HFF-Myc (cell line): ENCODE results near the gene RNF31.

Experiments used
- DNase-seq: peaks from one replicate; pipeline ENCODE4 v3.0.0-alpha.2; 2011; ENCODE audit warnings: low read depth; ENCODE audit errors: extremely low read depth
- H3K4me3 ChIP-seq: replicated peaks from 2 replicates; pipeline ENCODE4 v1.5.1; 2011; ENCODE audit warnings: low read depth, mild to moderate bottlenecking, control low read depth, low read length
- TF ChIP-seq, protein P1 (sequence below): IDR thresholded peaks from 2 replicates; pipeline ENCODE4 v1.5.1; 2012; ENCODE audit warnings: mild to moderate bottlenecking, low read depth, low read length, control low read depth; ENCODE audit errors: missing control alignments

The RNF31 gene

DNA sequence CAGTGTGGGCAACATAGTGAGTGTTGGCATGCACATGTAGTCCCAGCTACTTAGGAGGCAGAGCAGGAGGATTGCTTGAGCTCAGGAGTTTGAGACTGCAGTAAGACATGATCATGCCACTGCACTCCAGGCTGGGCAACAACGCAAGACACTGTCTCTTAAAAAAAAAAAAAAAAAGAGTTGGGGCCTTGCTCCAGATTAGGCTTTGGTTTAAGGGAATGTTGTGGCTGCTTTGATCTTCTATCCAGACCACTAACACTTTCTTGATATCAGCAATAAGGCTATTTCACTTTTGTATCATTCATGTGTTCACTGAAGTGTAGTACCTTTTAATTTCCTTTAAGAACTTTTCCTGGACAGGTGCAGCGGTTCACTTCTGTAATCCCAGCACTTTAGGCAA, 19.6 kb upstream of the RNF31 start:
- no peak for DNase-seq
- TF ChIP-seq, protein P1, sequence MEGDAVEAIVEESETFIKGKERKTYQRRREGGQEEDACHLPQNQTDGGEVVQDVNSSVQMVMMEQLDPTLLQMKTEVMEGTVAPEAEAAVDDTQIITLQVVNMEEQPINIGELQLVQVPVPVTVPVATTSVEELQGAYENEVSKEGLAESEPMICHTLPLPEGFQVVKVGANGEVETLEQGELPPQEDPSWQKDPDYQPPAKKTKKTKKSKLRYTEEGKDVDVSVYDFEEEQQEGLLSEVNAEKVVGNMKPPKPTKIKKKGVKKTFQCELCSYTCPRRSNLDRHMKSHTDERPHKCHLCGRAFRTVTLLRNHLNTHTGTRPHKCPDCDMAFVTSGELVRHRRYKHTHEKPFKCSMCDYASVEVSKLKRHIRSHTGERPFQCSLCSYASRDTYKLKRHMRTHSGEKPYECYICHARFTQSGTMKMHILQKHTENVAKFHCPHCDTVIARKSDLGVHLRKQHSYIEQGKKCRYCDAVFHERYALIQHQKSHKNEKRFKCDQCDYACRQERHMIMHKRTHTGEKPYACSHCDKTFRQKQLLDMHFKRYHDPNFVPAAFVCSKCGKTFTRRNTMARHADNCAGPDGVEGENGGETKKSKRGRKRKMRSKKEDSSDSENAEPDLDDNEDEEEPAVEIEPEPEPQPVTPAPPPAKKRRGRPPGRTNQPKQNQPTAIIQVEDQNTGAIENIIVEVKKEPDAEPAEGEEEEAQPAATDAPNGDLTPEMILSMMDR, result no peak

DNA sequence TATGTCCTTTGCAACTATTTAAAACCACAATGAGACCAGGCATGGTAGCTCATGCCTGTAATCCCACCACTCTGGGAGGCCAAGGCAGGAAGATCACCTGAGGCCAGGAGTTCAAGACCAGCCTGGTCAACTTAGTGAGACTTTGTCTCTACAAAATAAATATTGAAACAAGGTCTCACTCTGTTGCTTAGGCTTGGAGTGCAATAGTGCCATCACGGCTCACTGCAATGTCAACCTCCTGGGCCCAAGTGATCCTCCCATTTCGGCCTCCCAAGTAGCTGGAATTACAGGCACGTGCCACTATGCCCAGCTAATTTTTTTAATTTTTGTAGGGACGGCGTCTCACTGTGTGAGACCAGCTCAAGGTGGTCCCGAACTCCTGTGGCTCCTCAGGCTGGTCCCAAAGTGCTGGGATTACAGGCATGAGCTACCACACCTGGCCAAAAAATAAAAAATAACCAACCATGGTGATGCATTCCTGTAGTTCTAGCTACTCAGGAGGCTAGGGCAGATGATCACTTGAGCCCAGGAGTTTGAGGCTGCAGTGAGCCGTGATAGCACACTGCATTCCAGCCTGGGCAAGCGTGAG, 17.8 kb upstream of the RNF31 start:
- TF ChIP-seq, protein P1, result no peak
- DNase-seq, result no peak
- H3K4me3 ChIP-seq, result no peak overlapping the region

More for the DNA sequence above, 19.6 kb upstream of the RNF31 start:
- H3K4me3 ChIP-seq, result no peak overlapping the region

DNA sequence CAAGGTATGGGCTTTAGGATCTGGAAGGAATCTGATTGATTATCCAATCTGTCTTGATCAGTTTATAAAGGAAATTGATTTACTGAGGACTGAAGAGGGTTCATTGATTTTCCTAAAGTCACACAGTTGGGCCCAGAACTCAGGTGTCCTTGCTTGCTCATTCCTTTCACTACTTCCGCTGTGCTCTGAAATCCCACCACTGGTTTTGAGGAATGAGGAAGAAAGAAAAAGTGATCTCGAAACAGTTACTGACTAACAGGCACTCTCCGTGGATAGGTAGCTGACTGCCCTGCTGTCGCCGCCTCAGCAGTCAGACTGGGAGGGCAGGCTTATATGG, 16.9 kb upstream of the RNF31 start, which contains the start of gene FITM1:
Gene FITM1, plus strand, starts transcription at position 280 of the 337 bp plus-strand sequence. CDS start 905 bp downstream, outside the sequence.
- H3K4me3 ChIP-seq, result no peak within 1 kb of the TSS
- DNase-seq, result no peak
- TF ChIP-seq, protein P1, result no peak

DNA sequence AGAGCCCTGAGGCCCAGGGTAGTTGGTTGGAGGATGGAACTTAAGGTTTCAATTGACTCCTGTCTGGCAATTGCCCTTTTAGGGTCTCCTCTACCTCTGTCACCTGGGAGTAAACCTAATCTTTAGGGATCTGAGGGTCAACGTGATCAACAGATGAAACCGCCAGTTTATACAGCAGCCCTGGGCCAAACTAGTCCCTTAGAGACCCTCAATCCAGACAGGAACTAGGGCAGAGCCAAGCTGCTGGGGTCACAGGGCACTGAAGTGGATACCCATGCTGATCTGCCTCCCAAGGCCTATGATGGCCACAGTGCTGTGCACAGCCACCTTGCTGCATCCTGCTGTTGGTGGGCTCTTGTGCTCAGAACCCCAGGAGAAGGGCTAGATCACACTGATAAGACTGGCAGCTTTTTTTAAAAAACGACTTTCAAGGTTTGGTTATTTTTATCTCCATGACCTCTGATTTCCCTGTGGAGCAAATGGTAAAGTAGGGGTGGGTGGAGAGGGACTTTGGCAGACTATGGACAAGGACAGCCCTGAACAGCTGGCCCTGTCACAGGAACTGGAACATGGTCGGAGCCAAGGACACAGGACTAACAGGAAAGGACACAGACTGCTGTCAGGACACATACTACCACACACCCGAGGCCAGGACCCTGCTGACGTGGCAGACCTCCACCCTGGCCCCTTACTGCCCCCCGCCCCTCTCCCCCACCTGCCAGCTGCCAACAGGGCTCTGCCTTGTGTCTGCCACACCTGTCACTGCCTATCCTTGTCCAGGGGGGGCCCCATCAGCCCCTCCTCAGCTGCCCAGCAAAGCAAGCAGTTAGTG, 16.4 kb upstream of the RNF31 start:
- DNase-seq, result no peak
- TF ChIP-seq, protein P1, result no peak
- no peak overlapping the region for H3K4me3 ChIP-seq

DNA sequence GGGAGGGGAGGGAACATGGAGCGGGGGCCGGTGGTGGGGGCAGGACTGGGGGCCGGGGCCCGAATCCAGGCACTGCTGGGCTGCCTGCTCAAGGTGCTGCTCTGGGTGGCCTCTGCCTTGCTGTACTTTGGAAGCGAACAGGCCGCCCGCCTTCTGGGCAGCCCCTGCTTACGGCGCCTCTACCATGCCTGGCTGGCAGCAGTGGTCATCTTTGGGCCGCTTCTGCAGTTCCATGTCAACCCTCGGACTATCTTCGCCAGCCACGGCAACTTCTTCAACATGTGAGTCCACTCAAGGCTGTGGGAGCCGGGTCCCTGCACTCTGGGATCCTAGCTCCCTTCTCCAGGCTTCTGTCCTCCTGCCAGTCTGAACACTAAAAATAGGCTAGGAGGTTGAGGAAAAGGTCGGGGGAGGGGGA, 15.7 kb upstream of the RNF31 start:
- H3K4me3 ChIP-seq, result no peak overlapping the region
- DNase-seq, result no peak
- TF ChIP-seq, protein P1, result no peak

DNA sequence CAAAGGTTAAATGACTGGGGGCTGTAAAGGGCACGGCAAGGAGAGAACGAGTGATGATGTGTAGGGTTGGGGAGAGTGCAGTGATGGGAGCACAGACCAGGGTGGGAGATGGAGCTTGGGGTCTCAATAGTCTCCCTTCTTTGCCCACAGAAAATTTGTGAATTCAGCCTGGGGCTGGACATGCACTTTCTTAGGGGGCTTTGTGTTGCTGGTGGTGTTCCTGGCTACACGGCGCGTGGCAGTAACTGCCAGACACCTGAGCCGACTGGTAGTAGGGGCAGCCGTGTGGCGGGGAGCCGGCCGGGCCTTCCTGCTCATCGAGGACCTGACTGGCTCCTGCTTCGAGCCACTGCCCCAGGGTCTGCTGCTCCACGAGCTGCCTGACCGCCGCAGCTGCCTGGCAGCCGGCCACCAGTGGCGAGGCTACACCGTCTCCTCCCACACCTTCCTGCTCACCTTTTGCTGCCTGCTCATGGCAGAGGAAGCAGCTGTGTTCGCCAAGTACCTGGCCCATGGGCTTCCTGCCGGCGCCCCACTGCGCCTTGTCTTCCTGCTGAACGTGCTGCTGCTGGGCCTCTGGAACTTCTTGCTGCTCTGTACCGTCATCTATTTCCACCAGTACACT, 15.1 kb upstream of the RNF31 start:
- TF ChIP-seq, protein P1, result no peak
- DNase-seq, result no peak
- no peak overlapping the region for H3K4me3 ChIP-seq
